H9 (cell line): ENCODE data around the gene COL8A1. TPM values are rescaled to one million over a fixed set of nuclear protein-coding genes. Genes with fewer than 3 reads are reported as not detected.

Source experiments
- DNase-seq: peaks from one replicate; pipeline ENCODE4 v3.0.0-alpha.2; 2017
- H2AFZ ChIP-seq: one replicate; pipeline ENCODE4 v1.6.1; 2013; ENCODE audit warnings: mild to moderate bottlenecking, low read length, control low read depth, moderate library complexity
- H2AK5ac ChIP-seq: 2 replicates; pipeline ENCODE4 v1.6.1; 2013; ENCODE audit warnings: low read length, control low read depth, mixed read lengths; ENCODE audit not compliant: insufficient read length
- H2BK120ac ChIP-seq: one replicate; pipeline ENCODE4 v1.6.1; 2013; ENCODE audit warnings: low read depth, mild to moderate bottlenecking, low read length, control low read depth, inconsistent platforms; ENCODE audit not compliant: poor library complexity, severe bottlenecking
- H2BK12ac ChIP-seq: 2 replicates; pipeline ENCODE4 v1.6.1; 2013; ENCODE audit warnings: low read length, control low read depth, mixed read lengths, low read depth; ENCODE audit not compliant: insufficient read length
- H2BK15ac ChIP-seq: 2 replicates; pipeline ENCODE4 v1.6.1; 2013; ENCODE audit warnings: low read depth, low read length, control low read depth
- H2BK20ac ChIP-seq: one replicate; pipeline ENCODE4 v1.6.1; 2013; ENCODE audit warnings: low read depth, mild to moderate bottlenecking, low read length, control low read depth, inconsistent platforms; ENCODE audit not compliant: poor library complexity, severe bottlenecking
- H2BK5ac ChIP-seq: 2 replicates; pipeline ENCODE4 v1.6.1; 2013; ENCODE audit warnings: low read length, control low read depth, mixed read lengths; ENCODE audit not compliant: insufficient read length
- H3K14ac ChIP-seq: 2 replicates; pipeline ENCODE4 v1.6.1; 2013; ENCODE audit warnings: low read length, control low read depth; ENCODE audit not compliant: insufficient read depth
- H3K18ac ChIP-seq: 2 replicates; pipeline ENCODE4 v1.6.1; 2013; ENCODE audit warnings: low read depth, mild to moderate bottlenecking, mixed read lengths, low read length, control low read depth; ENCODE audit not compliant: insufficient read length
- H3K23ac ChIP-seq: 2 replicates; pipeline ENCODE4 v1.6.1; 2013; ENCODE audit warnings: low read length, control low read depth, mixed read lengths, low read depth; ENCODE audit not compliant: insufficient read length
- H3K23me2 ChIP-seq: 2 replicates; pipeline ENCODE4 v1.6.1; 2013; ENCODE audit warnings: low read depth, mild to moderate bottlenecking, mixed read lengths, low read length, control low read depth; ENCODE audit not compliant: insufficient read length, poor library complexity, severe bottlenecking
- H3K27ac ChIP-seq: 2 replicates; pipeline ENCODE4 v1.5.1; 2013; ENCODE audit warnings: low read length, control low read depth, mixed read lengths, low read depth; ENCODE audit not compliant: insufficient read length
- H3K27me3 ChIP-seq: 2 replicates; pipeline ENCODE4 v1.6.1; 2013; ENCODE audit warnings: low read length, control low read depth, inconsistent platforms; ENCODE audit not compliant: insufficient read depth
- H3K4ac ChIP-seq: 2 replicates; pipeline ENCODE4 v1.6.1; 2013; ENCODE audit warnings: low read depth, mild to moderate bottlenecking, control low read depth, inconsistent platforms, low read length, moderate library complexity
- H3K4me1 ChIP-seq: 2 replicates; pipeline ENCODE4 v1.6.1; 2013; ENCODE audit warnings: low read length, control low read depth, inconsistent platforms; ENCODE audit not compliant: insufficient read depth
- H3K4me2 ChIP-seq: 2 replicates; pipeline ENCODE4 v1.6.1; 2013; ENCODE audit warnings: low read length, control low read depth, mixed read lengths; ENCODE audit not compliant: insufficient read length, insufficient read depth
- H3K56ac ChIP-seq: 2 replicates; pipeline ENCODE4 v1.6.1; 2013; ENCODE audit warnings: low read depth, mild to moderate bottlenecking, mixed read lengths, low read length, control low read depth; ENCODE audit not compliant: insufficient read length
- H3K79me1 ChIP-seq: 2 replicates; pipeline ENCODE4 v1.6.1; 2013; ENCODE audit warnings: low read depth, mild to moderate bottlenecking, moderate library complexity, low read length, control low read depth, inconsistent platforms; ENCODE audit not compliant: insufficient read depth, poor library complexity, severe bottlenecking
- H3K79me2 ChIP-seq: 2 replicates; pipeline ENCODE4 v1.6.1; 2013; ENCODE audit warnings: low read length, control low read depth, inconsistent platforms; ENCODE audit not compliant: insufficient read depth
- H3K9ac ChIP-seq: 2 replicates; pipeline ENCODE4 v1.6.1; 2013; ENCODE audit warnings: low read length, control low read depth, mixed read lengths; ENCODE audit not compliant: insufficient read length; ENCODE audit errors: extremely low read depth
- H3K9me3 ChIP-seq: one replicate; pipeline ENCODE4 v1.6.1; 2013; ENCODE audit warnings: low read depth, low read length, inconsistent platforms; ENCODE audit not compliant: control insufficient read depth
- H3T11ph ChIP-seq: one replicate; pipeline ENCODE4 v1.6.1; 2013; ENCODE audit warnings: mild to moderate bottlenecking, low read length, control low read depth, inconsistent platforms
- H4K20me1 ChIP-seq: one replicate; pipeline ENCODE4 v1.6.1; 2013; ENCODE audit not compliant: control insufficient read depth, insufficient read length, insufficient read depth
- H4K5ac ChIP-seq: 2 replicates; pipeline ENCODE4 v1.6.1; 2013; ENCODE audit warnings: low read depth, mild to moderate bottlenecking, mixed read lengths, low read length, control low read depth; ENCODE audit not compliant: insufficient read length
- H4K8ac ChIP-seq: replicated peaks from 2 replicates; pipeline ENCODE4 v1.6.1; 2013; ENCODE audit warnings: low read length, control low read depth, mixed read lengths, low read depth; ENCODE audit not compliant: insufficient read length
- H4K91ac ChIP-seq: 2 replicates; pipeline ENCODE4 v1.6.1; 2013; ENCODE audit warnings: low read depth, mild to moderate bottlenecking, moderate library complexity, mixed read lengths, low read length, control low read depth; ENCODE audit not compliant: insufficient read length
- H3K27ac Mint-ChIP-seq, 3 experiments: 2 replicates in 2 of 3; 3 replicates in 1 of 3; pipeline ENCODE4 v1.8.0; 2020 to 2021; ENCODE audit warnings: mixed read lengths in 3 of 3, mild to moderate bottlenecking in 1 of 3, moderate library complexity in 1 of 3
- H3K27me3 Mint-ChIP-seq: 2 replicates; pipeline ENCODE4 v1.8.0; 2021; ENCODE audit warnings: low read depth, mild to moderate bottlenecking, moderate library complexity, mixed read lengths
- H3K36me3 Mint-ChIP-seq, 3 experiments: 2 replicates in 2 of 3; 3 replicates in 1 of 3; pipeline ENCODE4 v1.8.0; 2020 to 2021; ENCODE audit warnings: low read depth in 3 of 3, mixed read lengths in 3 of 3; ENCODE audit not compliant: insufficient read depth in 1 of 3
- H3K4me1 Mint-ChIP-seq, 2 experiments: 2 replicates each; pipeline ENCODE4 v1.8.0; 2020; ENCODE audit warnings: mixed read lengths in 2 of 2
- H3K4me3 Mint-ChIP-seq, 2 experiments: 2 replicates in 1 of 2; 3 replicates in 1 of 2; pipeline ENCODE4 v1.8.0; 2020 to 2021; ENCODE audit warnings: mild to moderate bottlenecking in 2 of 2, mixed read lengths in 2 of 2, moderate library complexity in 1 of 2
- H3K9me3 Mint-ChIP-seq, 2 experiments: 2 replicates in 1 of 2; 3 replicates in 1 of 2; pipeline ENCODE4 v1.8.0; 2020; ENCODE audit warnings: mild to moderate bottlenecking in 2 of 2, mixed read lengths in 2 of 2, moderate library complexity in 1 of 2
- WGBS: extraction: QIAGEN DNeasy Blood & Tissue Kit; methylation state at CpG from one replicate; pipeline ENCODE4 v1.1.7; 2013; ENCODE audit warnings: missing lambda C conversion rate, low lambda C conversion rate, mixed read lengths; ENCODE audit not compliant: insufficient read length; ENCODE audit errors: extremely low coverage; 5-methylcytosine and 5-hydroxymethylcytosine counted together
- total RNA-seq: library from RNA; stranded (reverse); gene quantifications from 2 replicates; pipeline ENCODE4 v1.2.1, GENCODE V29; 2021
- TF ChIP-seq, protein P1 (sequence below): fragments of 200-600 bp; sonication (generic); conservative IDR thresholded peaks from 3 replicates; pipeline ENCODE4 v1.8.0; 2021; ENCODE audit warnings: antibody characterized with exemption, mild to moderate bottlenecking

COL8A1 gene
- total RNA-seq, 1 experiment from 2014 or later: 0.17 TPM

DNA sequence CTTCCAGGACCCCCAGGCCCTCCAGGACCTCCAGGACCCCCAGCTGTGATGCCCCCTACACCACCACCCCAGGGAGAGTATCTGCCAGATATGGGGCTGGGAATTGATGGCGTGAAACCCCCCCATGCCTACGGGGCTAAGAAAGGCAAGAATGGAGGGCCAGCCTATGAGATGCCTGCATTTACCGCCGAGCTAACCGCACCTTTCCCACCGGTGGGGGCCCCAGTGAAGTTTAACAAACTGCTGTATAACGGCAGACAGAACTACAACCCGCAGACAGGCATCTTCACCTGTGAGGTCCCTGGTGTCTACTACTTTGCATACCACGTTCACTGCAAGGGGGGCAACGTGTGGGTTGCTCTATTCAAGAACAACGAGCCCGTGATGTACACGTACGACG is 157.2 kb downstream of the COL8A1 start:
- no peak overlapping the region for H3T11ph ChIP-seq
- H4K91ac ChIP-seq: no peak overlapping the region
- Mint-ChIP-seq H3K4me1 (no peaks in the 10 kb centered on the region), H3K36me3 (no peaks in the 10 kb centered on the region; a peak in 1 of 7 replicates), H3K27me3 (no peaks in the 10 kb centered on the region), H3K4me3 (no peak overlapping the region), H3K9me3 (no peaks in the 10 kb centered on the region; a peak in 1 of 5 replicates), H3K27ac (peak overlapping the region in 1 of 3 experiments; percentile 59; a peak in 1 of 7 replicates)
- TF ChIP-seq, protein P1, sequence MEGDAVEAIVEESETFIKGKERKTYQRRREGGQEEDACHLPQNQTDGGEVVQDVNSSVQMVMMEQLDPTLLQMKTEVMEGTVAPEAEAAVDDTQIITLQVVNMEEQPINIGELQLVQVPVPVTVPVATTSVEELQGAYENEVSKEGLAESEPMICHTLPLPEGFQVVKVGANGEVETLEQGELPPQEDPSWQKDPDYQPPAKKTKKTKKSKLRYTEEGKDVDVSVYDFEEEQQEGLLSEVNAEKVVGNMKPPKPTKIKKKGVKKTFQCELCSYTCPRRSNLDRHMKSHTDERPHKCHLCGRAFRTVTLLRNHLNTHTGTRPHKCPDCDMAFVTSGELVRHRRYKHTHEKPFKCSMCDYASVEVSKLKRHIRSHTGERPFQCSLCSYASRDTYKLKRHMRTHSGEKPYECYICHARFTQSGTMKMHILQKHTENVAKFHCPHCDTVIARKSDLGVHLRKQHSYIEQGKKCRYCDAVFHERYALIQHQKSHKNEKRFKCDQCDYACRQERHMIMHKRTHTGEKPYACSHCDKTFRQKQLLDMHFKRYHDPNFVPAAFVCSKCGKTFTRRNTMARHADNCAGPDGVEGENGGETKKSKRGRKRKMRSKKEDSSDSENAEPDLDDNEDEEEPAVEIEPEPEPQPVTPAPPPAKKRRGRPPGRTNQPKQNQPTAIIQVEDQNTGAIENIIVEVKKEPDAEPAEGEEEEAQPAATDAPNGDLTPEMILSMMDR: no peak
- no peaks in the 10 kb centered on the region for H4K20me1 ChIP-seq
- no peak overlapping the region for H3K23ac ChIP-seq
- WGBS: no CpG with 5 or more reads among the region's 15 CpGs
- H3K4me2 ChIP-seq: no peak overlapping the region
- no peak overlapping the region for H2BK120ac ChIP-seq
- no peaks in the 10 kb centered on the region for H3K23me2 ChIP-seq
- H3K4me1 ChIP-seq: no peaks in the 10 kb centered on the region
- no peak overlapping the region for H3K18ac ChIP-seq
- no peaks in the 10 kb centered on the region for H3K79me2 ChIP-seq
- no peak overlapping the region for H2BK5ac ChIP-seq
- no peak overlapping the region for H2BK20ac ChIP-seq
- no peak overlapping the region for H3K27ac ChIP-seq
- no peak for DNase-seq
- H3K4ac ChIP-seq: no peak overlapping the region
- H2BK15ac ChIP-seq: no peak overlapping the region
- no peak overlapping the region for H2AFZ ChIP-seq
- no peak overlapping the region for H3K56ac ChIP-seq
- H2AK5ac ChIP-seq: no peak overlapping the region
- H3K79me1 ChIP-seq: no peaks in the 10 kb centered on the region
- no peak overlapping the region for H4K8ac ChIP-seq
- H3K14ac ChIP-seq: no peak overlapping the region
- no peaks in the 10 kb centered on the region for H3K27me3 ChIP-seq
- no peak overlapping the region for H4K5ac ChIP-seq
- H3K9ac ChIP-seq: no peak overlapping the region
- no peaks in the 10 kb centered on the region for H3K9me3 ChIP-seq
- H2BK12ac ChIP-seq: no peak overlapping the region
